KMS-11 (cell line): ENCODE results near the gene MED13L.

Experiments used
- H2AFZ ChIP-seq: fragments of 200-600 bp; sonication (generic); 2 replicates; pipeline ENCODE4 v1.6.1; 2016; ENCODE audit warnings: antibody characterized with exemption, mixed run types, low read depth
- H3K27ac ChIP-seq: fragments of 200-600 bp; sonication (generic); 2 replicates; pipeline ENCODE4 v1.6.1; 2016; ENCODE audit warnings: mild to moderate bottlenecking, mixed run types
- H3K27me3 ChIP-seq: fragments of 200-600 bp; sonication (generic); 2 replicates; pipeline ENCODE4 v1.6.1; 2017; ENCODE audit warnings: mild to moderate bottlenecking, low read depth, mixed run types, moderate library complexity; ENCODE audit not compliant: insufficient read depth
- H3K36me3 ChIP-seq: fragments of 200-600 bp; sonication (generic); 2 replicates; pipeline ENCODE4 v1.6.1; 2017; ENCODE audit warnings: mild to moderate bottlenecking, mixed run types; ENCODE audit not compliant: insufficient read depth
- H3K4me1 ChIP-seq: fragments of 200-600 bp; sonication (generic); 2 replicates; pipeline ENCODE4 v1.6.1; 2016; ENCODE audit warnings: mild to moderate bottlenecking, low read depth, mixed run types; ENCODE audit not compliant: poor library complexity, severe bottlenecking
- H3K4me2 ChIP-seq: fragments of 200-600 bp; sonication (generic); 2 replicates; pipeline ENCODE4 v1.7.0; 2016; ENCODE audit warnings: mild to moderate bottlenecking, mixed run types
- H3K4me3 ChIP-seq: fragments of 200-600 bp; sonication (generic); IDR thresholded peaks from 2 replicates; pipeline ENCODE4 v1.6.1; 2017; ENCODE audit warnings: low read depth, low read length, mixed read lengths; ENCODE audit not compliant: insufficient read depth
- H3K79me2 ChIP-seq: fragments of 200-600 bp; sonication (generic); 2 replicates; pipeline ENCODE4 v1.6.1; 2016; ENCODE audit warnings: low read depth, mixed run types; ENCODE audit not compliant: insufficient read depth
- H3K9ac ChIP-seq: fragments of 200-600 bp; sonication (generic); 2 replicates; pipeline ENCODE4 v1.6.1; 2016; ENCODE audit warnings: mild to moderate bottlenecking, mixed run types
- H4K20me1 ChIP-seq: fragments of 200-600 bp; sonication (generic); 2 replicates; pipeline ENCODE4 v1.6.1; 2016; ENCODE audit warnings: mild to moderate bottlenecking, mixed run types; ENCODE audit not compliant: insufficient read depth
- TF ChIP-seq, protein P1 (sequence below): fragments of 200-600 bp; sonication (generic); conservative IDR thresholded peaks from 2 replicates; pipeline ENCODE4 v1.6.1; 2017; ENCODE audit warnings: low read depth, mild to moderate bottlenecking, antibody characterized with exemption, low read length, moderate library complexity, mixed read lengths

MED13L gene

DNA sequence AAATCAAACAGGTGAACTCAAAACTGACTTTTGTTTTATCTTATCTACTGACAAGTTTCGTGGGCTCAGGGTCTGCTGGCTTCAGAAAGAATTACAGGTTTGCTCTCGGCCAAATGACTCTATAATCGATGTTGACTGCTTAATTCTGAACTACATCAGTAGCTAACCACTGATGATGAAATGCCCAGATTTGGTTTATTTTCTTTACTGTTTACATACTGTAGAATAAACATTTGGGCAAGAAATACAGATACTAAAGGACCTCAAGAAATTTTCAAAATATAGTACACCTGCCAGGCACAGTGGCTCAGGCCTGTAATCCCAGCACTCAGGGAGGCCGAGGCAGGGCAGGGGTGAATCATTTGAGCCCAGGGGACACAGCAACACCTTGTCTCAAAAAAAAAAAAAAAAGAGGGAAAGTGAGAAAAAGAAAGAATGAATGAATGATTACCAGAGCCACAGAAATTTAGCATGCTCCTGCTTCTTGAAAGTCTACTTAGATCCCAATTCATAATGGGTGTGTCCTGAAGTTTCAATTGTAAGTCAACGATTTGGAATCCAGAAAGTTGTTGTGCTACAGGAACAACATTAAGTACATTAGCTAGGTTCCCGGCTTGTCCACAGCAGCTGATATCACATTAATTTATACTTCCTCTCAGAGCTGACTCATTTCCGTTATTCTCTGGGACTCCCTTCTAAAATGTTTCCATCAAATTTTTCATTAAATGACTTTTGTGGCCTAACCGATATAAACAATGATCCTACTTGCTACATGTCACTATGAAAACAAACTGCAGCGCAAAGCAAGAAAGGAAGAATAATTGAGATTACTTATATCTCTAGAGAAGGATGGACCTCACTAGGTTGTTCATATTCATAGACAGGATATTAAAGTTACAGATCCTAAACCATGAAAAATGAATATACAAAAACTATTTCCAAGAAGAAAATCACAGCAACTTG, 134.3 kb downstream of the MED13L start:
- Histone ChIP-seq H3K4me2 (peak overlapping the region; percentile 5; the same call in 1 of the 2 replicates), H3K36me3 (no peaks in the 10 kb centered on the region), H3K27me3 (no peaks in the 10 kb centered on the region), H3K27ac (no peak overlapping the region), H3K79me2 (peaks cover 78% of the 10 kb centered on the region), H4K20me1 (no peaks in the 10 kb centered on the region), H3K9ac (no peak overlapping the region), H3K4me1 (peaks cover 43% of the 10 kb centered on the region), H2AFZ (no peak overlapping the region), H3K4me3 (no peak overlapping the region)
- TF ChIP-seq, protein P1, sequence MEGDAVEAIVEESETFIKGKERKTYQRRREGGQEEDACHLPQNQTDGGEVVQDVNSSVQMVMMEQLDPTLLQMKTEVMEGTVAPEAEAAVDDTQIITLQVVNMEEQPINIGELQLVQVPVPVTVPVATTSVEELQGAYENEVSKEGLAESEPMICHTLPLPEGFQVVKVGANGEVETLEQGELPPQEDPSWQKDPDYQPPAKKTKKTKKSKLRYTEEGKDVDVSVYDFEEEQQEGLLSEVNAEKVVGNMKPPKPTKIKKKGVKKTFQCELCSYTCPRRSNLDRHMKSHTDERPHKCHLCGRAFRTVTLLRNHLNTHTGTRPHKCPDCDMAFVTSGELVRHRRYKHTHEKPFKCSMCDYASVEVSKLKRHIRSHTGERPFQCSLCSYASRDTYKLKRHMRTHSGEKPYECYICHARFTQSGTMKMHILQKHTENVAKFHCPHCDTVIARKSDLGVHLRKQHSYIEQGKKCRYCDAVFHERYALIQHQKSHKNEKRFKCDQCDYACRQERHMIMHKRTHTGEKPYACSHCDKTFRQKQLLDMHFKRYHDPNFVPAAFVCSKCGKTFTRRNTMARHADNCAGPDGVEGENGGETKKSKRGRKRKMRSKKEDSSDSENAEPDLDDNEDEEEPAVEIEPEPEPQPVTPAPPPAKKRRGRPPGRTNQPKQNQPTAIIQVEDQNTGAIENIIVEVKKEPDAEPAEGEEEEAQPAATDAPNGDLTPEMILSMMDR = no peak

- no peak overlapping the region for H3K4me2 ChIP-seq
- peaks cover 45% of the 10 kb centered on the region for H3K4me1 ChIP-seq
- no peak overlapping the region for H2AFZ ChIP-seq
- H3K4me3 ChIP-seq = no peak overlapping the region
- TF ChIP-seq, protein P1 = no peak
- no peaks in the 10 kb centered on the region for H3K27me3 ChIP-seq
- no peak overlapping the region for H3K27ac ChIP-seq
- peaks cover 79% of the 10 kb centered on the region for H3K79me2 ChIP-seq
- H3K36me3 ChIP-seq = no peaks in the 10 kb centered on the region
- H3K9ac ChIP-seq = no peak overlapping the region
- H4K20me1 ChIP-seq = no peaks in the 10 kb centered on the region
Observed at GRCh38 chr12:116141833-116142162, 135.7 kb downstream of the MED13L start.

GRCh38 chr12:116141110-116141832, 136.2 kb downstream of the MED13L start:
- Histone ChIP-seq H3K79me2 (peaks cover 77% of the 10 kb centered on the region; the same call in 1 of the 2 replicates), H3K27ac (no peak overlapping the region), H3K27me3 (no peaks in the 10 kb centered on the region), H3K9ac (no peak overlapping the region), H3K4me1 (peaks cover 45% of the 10 kb centered on the region), H3K36me3 (no peaks in the 10 kb centered on the region), H4K20me1 (no peaks in the 10 kb centered on the region), H2AFZ (no peak overlapping the region), H3K4me3 (no peak overlapping the region), H3K4me2 (no peak overlapping the region)
- TF ChIP-seq, protein P1 = no peak

DNA sequence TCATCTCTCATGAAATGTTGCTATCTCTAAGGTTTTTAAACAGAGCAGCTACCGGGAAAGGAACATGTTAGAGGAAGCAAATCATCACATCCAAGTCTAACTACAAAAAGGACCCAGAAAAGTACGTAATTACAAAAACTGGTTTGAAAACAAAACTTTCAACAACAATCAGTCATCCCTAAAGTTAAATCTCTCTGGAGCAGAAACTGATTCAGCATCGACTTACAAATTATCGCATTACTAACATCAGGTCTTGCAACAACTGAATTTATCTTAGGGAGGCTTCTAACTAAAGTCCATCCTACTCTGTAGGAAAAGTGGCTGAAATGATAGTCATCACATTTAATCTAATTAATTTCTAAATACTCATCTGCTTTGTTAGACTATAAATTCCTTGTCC, 137.0 kb downstream of the MED13L start:
- TF ChIP-seq, protein P1 = no peak
- Histone ChIP-seq H2AFZ (no peak overlapping the region), H3K4me2 (no peak overlapping the region), H3K27me3 (no peaks in the 10 kb centered on the region), H3K79me2 (peaks cover 76% of the 10 kb centered on the region; the same call in 1 of the 2 replicates), H3K4me1 (peaks cover 45% of the 10 kb centered on the region), H4K20me1 (no peaks in the 10 kb centered on the region), H3K4me3 (no peak overlapping the region), H3K27ac (no peak overlapping the region), H3K9ac (no peak overlapping the region), H3K36me3 (no peaks in the 10 kb centered on the region)
